GM23248 (cell line): ENCODE measurements around the gene JARID2.

Experiments used
- EZH2 ChIP-seq: fragments of 200-600 bp; sonication (generic); IDR thresholded peaks from 2 replicates; pipeline ENCODE4 v1.6.1; 2018; ENCODE audit warnings: antibody characterized with exemption, mild to moderate bottlenecking; ENCODE audit not compliant: insufficient read depth, poor library complexity, severe bottlenecking
- EZH2phosphoT487 ChIP-seq: fragments of 200-600 bp; sonication (generic); IDR thresholded peaks from 2 replicates; pipeline ENCODE4 v1.6.1; 2018; ENCODE audit warnings: antibody characterized with exemption, moderate library complexity, mild to moderate bottlenecking, low read depth; ENCODE audit not compliant: insufficient read depth

DNA sequence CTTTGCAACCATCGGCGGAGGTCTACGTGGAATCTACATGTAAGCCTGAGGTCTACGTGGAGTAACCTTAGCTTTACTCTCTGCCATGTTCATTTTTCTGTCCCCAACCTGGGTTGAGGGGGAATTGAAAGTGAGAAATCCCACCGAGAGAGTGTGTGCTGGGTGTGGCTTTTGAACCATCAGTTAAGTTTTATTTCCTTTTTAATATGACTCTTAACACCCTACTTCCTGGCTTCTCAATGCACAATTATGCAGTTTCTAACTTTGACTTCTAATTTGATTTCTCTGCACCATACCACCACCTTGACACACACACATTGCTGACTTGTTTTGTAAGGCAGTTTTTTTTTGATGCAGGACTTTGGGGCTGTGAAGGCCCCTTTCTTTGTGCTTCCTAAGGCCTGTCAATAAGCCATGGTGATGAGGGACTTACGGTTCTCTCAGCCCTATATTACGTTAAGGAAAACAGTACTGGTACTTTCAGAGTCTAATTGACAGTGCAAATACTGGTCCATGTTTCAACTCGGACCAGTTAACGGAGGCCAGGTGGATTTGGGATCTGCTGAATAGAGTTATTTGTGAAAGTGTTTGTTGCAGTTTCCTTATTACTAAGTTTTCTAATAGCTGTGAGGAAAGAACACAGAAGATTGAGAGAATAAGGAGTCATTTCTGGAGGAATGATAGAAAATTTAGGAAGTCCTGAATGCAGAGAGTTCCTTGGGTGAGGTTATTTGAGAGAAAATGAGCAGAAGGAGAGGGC is 206.5 kb downstream of the JARID2 start:
- no peak for TF ChIP-seq EZH2
- no peak for TF ChIP-seq EZH2phosphoT487
